ENCODE results near the gene CHD3. TPM values are rescaled to one million over a fixed set of nuclear protein-coding genes. Genes with fewer than 3 reads are reported as not detected.
"Not testable (repeated sequence)": the region's sequence is repeated elsewhere in the genome, so short reads cannot be mapped to it uniquely, and the experiment has no call there.

Gene CHD3
- polyA plus RNA-seq, 1 experiment: 49.1 TPM

- CTCF ChIA-PET: interaction anchor here (0.7 to 2.7 kb wide), 6 partner anchors 12 to 132 kb away, joined by 3 to 9 read pairs (median 6); no protein-coding TSS in a partner anchor
- H3K4me3 ChIP-seq (ENCODE audit: low read depth, low read length): peak overlapping the region; percentile 58
- no peak for DNase-seq (ENCODE audit: low read depth)
- TF ChIP-seq CTCF (IDR thresholded peaks at IDR 0.05; ENCODE audit: insufficient read depth, low read depth, low read length): peak; percentile 68
- POLR2A ChIA-PET: no interaction called here
- peaks cover 4% of the 10 kb centered on the region for H3K36me3 ChIP-seq (ENCODE audit: control insufficient read depth, insufficient read depth, low read length)
- H3K27me3 ChIP-seq (ENCODE audit: control insufficient read depth, insufficient read depth, low read length): no peaks in the 10 kb centered on the region
These were observed 30.1 kb upstream of the CHD3 start for GRCh38 chr17:7858522-7858810.

- Histone ChIP-seq H3K36me3 (ENCODE audit: control insufficient read depth, insufficient read depth, low read length) (peaks cover 3% of the 10 kb centered on the region), H3K4me3 (ENCODE audit: low read depth, low read length) (peak overlapping the region; percentile 58; the same call in 1 of the 2 replicates), H3K27me3 (ENCODE audit: control insufficient read depth, insufficient read depth, low read length) (no peaks in the 10 kb centered on the region)
- ChIA-PET POLR2A (no interaction called here), CTCF (interaction anchor here (0.9 to 2.7 kb wide), 6 partner anchors 12 to 132 kb away, joined by 3 to 9 read pairs (median 6); no protein-coding TSS in a partner anchor)
- DNase-seq (ENCODE audit: low read depth): no peak
- TF ChIP-seq CTCF (IDR thresholded peaks at IDR 0.05; ENCODE audit: insufficient read depth, low read depth, low read length): no peak
These were observed 29.6 kb upstream of the CHD3 start for GRCh38 chr17:7859028-7859427.

- Histone ChIP-seq H3K36me3 (ENCODE audit: control insufficient read depth, insufficient read depth, low read length) (no peaks in the 10 kb centered on the region; the same call in 1 of the 2 replicates), H3K27me3 (ENCODE audit: control insufficient read depth, insufficient read depth, low read length) (no peaks in the 10 kb centered on the region), H3K4me3 (ENCODE audit: low read depth, low read length) (no peak overlapping the region)
- ChIA-PET POLR2A (no interaction called here), CTCF (interaction anchor here (0.6 to 6.4 kb wide), 20 partner anchors 9 to 766 kb away, joined by 3 to 60 read pairs (median 4); partner anchors contain the start of gene CHD3)
- DNase-seq (ENCODE audit: low read depth): no peak
- peak; percentile 63 for TF ChIP-seq CTCF (IDR thresholded peaks at IDR 0.05; ENCODE audit: insufficient read depth, low read depth, low read length)
These were observed 25.7 kb upstream of the CHD3 start for GRCh38 chr17:7862692-7863437.

GRCh38 chr17:7864384-7864783 lies 24.2 kb upstream of the CHD3 start:
- H3K4me3 ChIP-seq (ENCODE audit: low read depth, low read length); DNase-seq (ENCODE audit: low read depth); POLR2A ChIA-PET; H3K27me3 ChIP-seq (ENCODE audit: control insufficient read depth, insufficient read depth, low read length); H3K36me3 ChIP-seq (ENCODE audit: control insufficient read depth, insufficient read depth, low read length): not testable (repeated sequence)
- CTCF ChIA-PET: interaction anchor here (0.7 to 6.4 kb wide), 11 partner anchors 12 to 210 kb away, joined by 3 to 60 read pairs (median 3); no protein-coding TSS in a partner anchor

GRCh38 chr17:7864995-7865650 lies 23.5 kb upstream of the CHD3 start:
- ChIA-PET POLR2A (no interaction called here), CTCF (interaction anchor here (1.0 to 6.4 kb wide), 7 partner anchors 11 to 192 kb away, joined by 3 to 60 read pairs (median 3); no protein-coding TSS in a partner anchor)
- DNase-seq (ENCODE audit: low read depth): no peak
- TF ChIP-seq CTCF (IDR thresholded peaks at IDR 0.05; ENCODE audit: insufficient read depth, low read depth, low read length): no peak
- H3K27me3 ChIP-seq (ENCODE audit: control insufficient read depth, insufficient read depth, low read length): no peaks in the 10 kb centered on the region
- no peak overlapping the region for H3K4me3 ChIP-seq (ENCODE audit: low read depth, low read length)
- no peaks in the 10 kb centered on the region; the same call in 1 of the 2 replicates for H3K36me3 ChIP-seq (ENCODE audit: control insufficient read depth, insufficient read depth, low read length)
